ENCODE results near the gene TBX2.

TBX2 gene

DNA sequence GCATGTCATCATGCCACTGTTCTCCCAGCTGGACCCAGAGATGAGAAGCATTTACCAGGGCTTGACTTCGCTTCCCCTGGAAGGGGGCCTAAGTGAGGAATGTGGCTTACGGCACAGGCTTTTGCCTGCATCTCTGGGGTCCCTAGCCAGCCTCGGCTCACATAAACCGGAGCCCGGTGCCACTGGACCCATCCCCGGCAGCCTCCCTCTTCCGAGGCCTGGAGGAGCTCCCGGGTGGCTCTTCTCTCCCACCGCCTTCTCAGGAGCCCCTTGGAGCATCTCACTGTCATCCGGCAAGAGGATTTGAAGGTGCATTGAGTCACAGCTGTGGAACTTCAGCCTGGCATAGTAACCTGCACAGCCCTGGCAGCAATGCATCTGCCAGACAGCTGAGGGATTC is 29.9 kb upstream of the TBX2 start:
- DNase-seq, result no peak

DNA sequence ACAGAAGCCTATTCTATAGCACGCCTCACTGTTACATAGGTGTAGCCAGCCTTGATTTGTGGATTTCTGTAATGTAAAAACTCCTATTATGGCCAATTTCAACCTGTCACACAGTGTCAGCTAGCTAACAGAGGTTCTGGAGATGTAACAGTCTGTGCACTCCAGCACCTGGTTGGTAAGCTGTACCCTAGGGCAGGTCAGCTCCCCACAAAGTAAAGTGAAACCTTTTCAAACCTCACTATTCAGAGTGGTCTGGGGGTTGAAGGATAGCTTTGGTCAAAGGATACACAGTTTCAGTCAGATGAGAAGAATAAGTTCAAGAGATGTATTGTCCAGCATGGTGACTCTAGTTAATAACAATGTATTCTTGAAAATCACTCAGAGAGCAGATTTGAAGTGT is 28.5 kb upstream of the TBX2 start:
- no peak for DNase-seq

- DNase-seq, result no peak
These were observed 28.0 kb upstream of the TBX2 start for GRCh38 chr17:61371606-61372005.

DNA sequence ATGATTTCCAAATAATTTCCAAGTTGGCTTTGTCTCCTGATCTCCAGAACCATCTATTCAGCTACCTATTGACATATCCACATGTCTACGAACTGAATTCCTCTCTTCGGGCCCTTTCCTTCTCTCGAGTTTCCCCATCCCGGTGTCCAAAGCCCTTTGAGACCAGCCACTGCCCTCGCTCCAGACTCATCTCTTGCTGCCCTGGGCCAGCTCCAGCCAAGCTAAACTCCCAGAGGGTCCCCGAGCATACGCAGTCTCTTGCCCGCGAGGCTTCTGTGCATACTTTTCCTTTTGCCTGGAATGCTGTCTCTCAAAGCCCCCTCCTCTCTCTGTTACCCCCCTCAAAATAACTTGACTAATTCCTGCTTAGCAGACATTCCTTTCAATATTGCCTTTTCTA is 27.2 kb upstream of the TBX2 start:
- DNase-seq, result no peak

- no peak for DNase-seq
These were observed 22.5 kb upstream of the TBX2 start for GRCh38 chr17:61376931-61377838.

GRCh38 chr17:61378658-61379456 is 20.8 kb upstream of the TBX2 start:
- DNase-seq, result no peak

DNA sequence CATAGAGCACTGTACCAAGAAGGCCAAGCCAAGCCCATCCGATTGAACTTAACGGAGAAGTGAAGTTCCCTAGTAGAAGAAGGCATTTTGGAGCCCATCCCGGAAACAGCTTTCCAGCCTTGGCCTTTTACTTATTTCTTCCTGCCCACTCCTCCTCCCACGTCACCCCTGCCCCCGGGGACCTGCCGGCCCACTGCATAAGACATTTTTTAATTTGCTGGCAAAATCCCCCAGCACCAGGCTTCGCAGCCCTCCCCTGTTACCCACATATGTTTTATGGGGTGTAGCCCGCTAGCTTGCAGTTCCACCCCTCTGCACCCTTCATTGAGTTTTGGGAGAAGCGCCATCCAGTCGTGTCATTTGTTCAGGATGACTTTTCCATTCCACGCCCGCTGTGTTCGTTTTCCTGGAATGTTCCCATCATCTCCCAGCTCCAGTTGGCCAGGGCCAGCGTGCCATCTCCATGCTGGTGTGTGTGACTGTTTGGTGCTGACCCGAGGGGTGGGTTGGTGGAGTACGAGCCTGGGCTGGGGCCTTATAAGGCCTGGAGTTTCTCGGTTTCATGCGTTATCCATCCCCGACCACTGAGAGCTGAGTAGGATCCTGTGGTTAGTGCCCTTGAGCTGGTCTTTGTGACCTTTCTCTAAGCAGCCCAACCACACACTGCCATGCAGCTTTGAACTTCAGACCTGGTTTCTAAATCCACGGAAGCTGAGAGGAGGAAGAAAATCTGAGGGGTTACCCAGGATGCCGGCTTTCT is 20.0 kb upstream of the TBX2 start:
- no peak for DNase-seq

- no peak for DNase-seq
These were observed 19.3 kb upstream of the TBX2 start for GRCh38 chr17:61380217-61380835.

GRCh38 chr17:61380836-61381525 is 18.7 kb upstream of the TBX2 start:
- DNase-seq, result no peak

DNA sequence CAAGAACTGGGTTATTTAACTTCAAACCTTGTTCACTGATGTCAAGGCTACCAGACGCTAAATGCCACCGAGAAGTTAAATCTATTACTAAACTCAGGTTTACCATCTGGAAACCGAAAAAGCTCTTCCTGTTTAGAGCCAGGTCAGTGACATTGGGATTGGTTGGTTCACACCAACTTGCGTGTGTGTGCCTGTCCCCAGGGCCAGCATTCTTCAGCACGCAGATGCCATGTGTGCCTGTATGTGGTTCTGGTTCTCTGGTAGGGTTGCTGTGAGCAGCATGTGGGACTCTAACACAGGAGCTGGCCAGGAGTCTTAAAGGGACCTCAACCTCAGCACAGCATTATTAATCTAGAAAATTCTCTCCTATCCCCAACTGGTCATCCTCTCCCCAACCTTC is 18.1 kb upstream of the TBX2 start:
- no peak for DNase-seq

GRCh38 chr17:61382796-61383688 is 16.6 kb upstream of the TBX2 start:
- no peak for DNase-seq

DNA sequence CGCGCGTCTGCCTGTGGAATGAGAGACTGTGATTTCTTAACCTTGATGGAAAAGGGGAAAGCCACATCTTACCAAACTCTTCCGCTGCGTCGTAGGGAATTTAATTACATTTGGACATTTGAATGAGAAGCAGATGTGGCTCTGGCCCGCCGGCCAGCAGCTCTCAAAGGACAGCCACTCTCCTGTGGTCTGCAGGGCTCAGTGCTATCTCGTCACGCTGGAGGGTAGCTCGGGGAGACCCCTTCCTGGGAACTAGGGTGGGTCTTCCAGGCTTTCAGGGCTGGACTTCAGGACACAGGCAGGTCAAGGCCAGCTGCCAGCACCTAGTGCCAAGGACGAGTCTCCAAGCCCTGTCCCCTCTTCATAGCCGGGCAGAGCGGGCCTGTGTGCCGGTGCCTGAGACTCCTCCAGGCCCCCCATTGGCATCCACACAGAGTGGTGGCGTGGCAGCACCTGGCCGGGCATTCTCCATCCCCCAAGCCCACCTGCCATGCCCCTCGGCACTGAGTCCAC is 15.9 kb upstream of the TBX2 start:
- DNase-seq, result no peak

- no peak for DNase-seq
These were observed 15.3 kb upstream of the TBX2 start for GRCh38 chr17:61384354-61384691.

DNA sequence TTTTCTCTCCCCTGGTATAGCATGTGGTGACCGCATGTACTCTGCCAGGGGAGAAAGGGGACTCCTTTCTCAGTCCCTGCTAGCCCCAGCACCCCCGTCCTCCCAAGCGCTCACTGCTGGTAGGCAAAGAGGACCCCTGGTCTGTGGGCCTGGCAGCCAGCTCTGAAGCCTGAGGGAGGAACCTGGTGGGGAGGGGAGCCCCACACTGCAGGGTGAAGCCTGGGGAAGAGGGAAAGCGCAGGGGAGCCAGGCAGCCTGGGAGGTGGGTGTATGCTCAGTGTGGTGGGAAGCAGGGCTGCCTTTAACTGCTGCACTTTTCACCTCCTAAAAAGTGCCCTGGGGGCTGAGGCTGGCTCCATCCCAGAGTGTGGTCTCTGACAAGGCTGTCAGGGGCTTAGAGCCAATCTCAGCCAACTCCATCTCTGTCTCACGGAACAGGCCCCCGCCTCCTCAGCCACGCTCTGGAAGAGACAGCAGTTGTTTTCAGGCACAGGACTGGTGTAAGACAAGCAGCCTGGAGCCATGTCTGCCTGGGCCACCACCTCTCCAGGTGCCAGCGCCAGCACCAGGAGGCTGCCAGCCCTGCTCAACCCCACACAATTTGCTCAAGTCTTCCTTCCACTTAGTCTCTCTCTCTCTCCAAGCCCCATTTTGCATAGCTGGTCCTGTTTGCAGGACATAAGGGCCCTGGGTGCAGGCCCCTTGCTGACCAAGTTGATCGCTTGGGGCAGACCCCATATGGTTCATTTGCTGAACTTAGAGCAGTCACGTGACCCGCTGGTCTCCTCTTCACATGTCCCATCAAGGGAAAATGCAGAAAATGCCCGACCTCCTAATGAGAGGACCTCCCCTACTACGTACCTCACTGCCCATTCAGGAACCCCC is 14.7 kb upstream of the TBX2 start:
- no peak for DNase-seq

DNA sequence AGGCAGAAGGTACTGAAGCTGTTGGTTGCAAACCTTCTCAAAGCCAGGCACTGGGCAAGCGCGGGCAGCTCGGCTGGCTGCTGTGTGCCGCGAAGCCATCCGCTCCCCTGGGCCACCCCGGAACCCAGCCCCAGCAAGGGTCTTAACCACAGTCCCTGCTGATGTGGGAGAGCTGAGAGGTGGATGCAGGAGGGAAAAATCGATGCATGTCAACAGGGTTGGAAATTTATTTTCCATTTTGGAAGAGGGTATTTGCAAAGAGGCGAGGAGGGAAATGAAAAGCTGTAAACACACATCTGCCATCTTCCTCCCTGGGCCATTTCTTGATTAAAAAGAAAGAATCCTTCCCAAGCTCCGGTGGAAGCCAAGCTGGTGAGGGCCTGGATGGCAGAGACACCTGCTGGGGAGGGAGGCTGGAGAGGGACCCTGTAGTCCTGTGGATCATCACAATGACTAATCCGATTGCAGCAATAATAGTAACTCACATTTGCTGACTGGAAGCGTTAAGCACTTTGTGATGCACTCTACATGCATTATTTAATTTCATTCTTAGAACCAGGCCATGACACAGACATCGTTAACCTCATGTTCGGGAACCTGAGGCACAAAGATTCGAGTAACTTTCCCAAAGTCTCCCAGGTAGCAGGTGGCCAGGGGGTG is 13.9 kb upstream of the TBX2 start:
- DNase-seq, result no peak

- no peak for DNase-seq
These were observed 13.4 kb upstream of the TBX2 start for GRCh38 chr17:61386251-61386650.

GRCh38 chr17:61387011-61387410 is 12.6 kb upstream of the TBX2 start:
- no peak for DNase-seq

DNA sequence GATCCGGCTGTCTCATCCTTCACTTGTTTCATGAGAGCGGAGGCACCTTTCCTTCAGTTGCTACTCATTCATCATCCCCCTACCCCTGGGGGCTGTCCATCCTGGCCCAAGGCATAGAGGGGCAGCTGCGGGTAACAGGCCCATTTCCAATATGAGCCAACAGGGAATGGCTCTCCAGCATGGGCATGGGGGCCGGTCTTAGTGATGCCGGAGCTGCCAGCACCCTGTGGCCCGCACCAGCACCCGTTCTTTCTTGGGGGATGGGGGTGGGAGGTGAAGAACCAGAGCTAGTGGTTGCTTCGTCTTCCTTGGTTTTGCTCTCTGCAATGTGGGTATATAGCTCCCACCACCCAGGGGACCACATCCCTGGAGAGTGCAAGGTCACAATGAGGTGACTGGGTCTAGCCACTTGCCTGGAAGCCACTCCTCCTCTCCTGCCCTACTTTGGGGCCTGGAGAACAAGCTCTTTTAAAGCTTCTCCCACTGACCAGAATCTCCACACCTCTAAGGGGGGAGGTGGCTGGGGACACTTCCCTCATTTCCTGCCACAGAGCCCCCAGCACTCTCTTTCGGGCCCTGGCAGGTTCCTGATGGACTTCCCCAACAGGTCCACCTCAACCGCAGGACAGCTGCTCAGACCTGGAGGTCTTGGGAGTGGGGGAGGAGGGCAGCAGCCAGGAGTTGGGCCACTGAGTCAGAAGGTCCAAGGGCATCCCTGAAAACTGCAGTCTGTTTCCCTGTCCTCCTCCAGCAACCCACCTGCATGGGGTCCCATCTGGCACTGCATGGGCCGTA is 11.9 kb upstream of the TBX2 start:
- no peak for DNase-seq

All from NCI-H446 treated with DMSO at 0.1 percent for 48 hours (cell line).